HG03354 (cell line): ENCODE results near the gene ZNF337.
"Not testable (repeated sequence)": the region's sequence is repeated elsewhere in the genome, so short reads cannot be mapped to it uniquely, and the experiment has no call there.

ENCODE experiments used
- ATAC-seq: cut with Tn5 transposase; IDR thresholded peaks from one replicate; pipeline ENCODE4 v1.9.1; 2021; ENCODE audit warnings: mild to moderate bottlenecking; ENCODE audit not compliant: unreplicated experiment, poor library complexity, severe bottlenecking

ZNF337 gene

GRCh38 chr20:25696371-25697131 is at the start of gene ZNF337:
Gene ZNF337, minus strand, starts transcription at chr20:25696853. Its CDS starts 10,436 bp downstream, at chr20:25686417.
- ATAC-seq = peak; percentile 96

GRCh38 chr20:25745738-25746137 is 49.1 kb upstream of the ZNF337 start:
- no peak for ATAC-seq

- ATAC-seq = no peak
Observed at GRCh38 chr20:25745100-25745499, 48.4 kb upstream of the ZNF337 start.

- no peak for ATAC-seq
Observed at GRCh38 chr20:25744261-25744660, 47.6 kb upstream of the ZNF337 start.

- no peak for ATAC-seq
Observed at GRCh38 chr20:25741088-25741487, 44.4 kb upstream of the ZNF337 start.

GRCh38 chr20:25739615-25740320 is 43.1 kb upstream of the ZNF337 start:
- ATAC-seq = no peak

- no peak for ATAC-seq
Observed at GRCh38 chr20:25738198-25738597, 41.5 kb upstream of the ZNF337 start.

GRCh38 chr20:25733903-25734302 is 37.2 kb upstream of the ZNF337 start:
- ATAC-seq = no peak

- no peak for ATAC-seq
Observed at GRCh38 chr20:25730862-25731261, 34.2 kb upstream of the ZNF337 start.

- ATAC-seq = no peak
Observed at GRCh38 chr20:25726357-25726756, 29.7 kb upstream of the ZNF337 start.

GRCh38 chr20:25725639-25726038 is 29.0 kb upstream of the ZNF337 start:
- ATAC-seq = no peak

- no peak for ATAC-seq
Observed at GRCh38 chr20:25723975-25724374, 27.3 kb upstream of the ZNF337 start.

- no peak for ATAC-seq
Observed at GRCh38 chr20:25720285-25720684, 23.6 kb upstream of the ZNF337 start.

- ATAC-seq = not testable (repeated sequence)
Observed at GRCh38 chr20:25718896-25719809, 22.5 kb upstream of the ZNF337 start.

- ATAC-seq = no peak
Observed at GRCh38 chr20:25707695-25708094, 11.0 kb upstream of the ZNF337 start.

- ATAC-seq = no peak
Observed at GRCh38 chr20:25706793-25707192, 10.1 kb upstream of the ZNF337 start.

GRCh38 chr20:25705830-25706351 is 9.2 kb upstream of the ZNF337 start:
- no peak for ATAC-seq

GRCh38 chr20:25704303-25704702 is 7.7 kb upstream of the ZNF337 start:
- not testable (repeated sequence) for ATAC-seq

- not testable (repeated sequence) for ATAC-seq
Observed at GRCh38 chr20:25700835-25701234, 4.2 kb upstream of the ZNF337 start.

GRCh38 chr20:25699914-25700313 is 3.3 kb upstream of the ZNF337 start:
- no peak for ATAC-seq
